ENCODE data around the gene SPATA6.

SPATA6 gene

GRCh38 chr1:48495911-48496310, 23.9 kb upstream of the SPATA6 start:
- H3K4me3 ChIP-seq (replicated peaks in 1 of 2; ENCODE audit: low read depth in 2 of 2, low read length in 2 of 2): no peak overlapping the region
- no peak for TF ChIP-seq CTCF (IDR thresholded peaks at IDR 0.05; ENCODE audit: low read depth, low read length)
- no peak for DNase-seq (ENCODE audit: low read depth in 2 of 2)

GRCh38 chr1:48495166-48495565, 23.2 kb upstream of the SPATA6 start:
- no peak overlapping the region for H3K4me3 ChIP-seq (replicated peaks in 1 of 2; ENCODE audit: low read depth in 2 of 2, low read length in 2 of 2)
- DNase-seq (ENCODE audit: low read depth in 2 of 2): peak in 1 of 2 donors; percentile 17
- no peak for TF ChIP-seq CTCF (IDR thresholded peaks at IDR 0.05; ENCODE audit: low read depth, low read length)

- DNase-seq (ENCODE audit: low read depth in 2 of 2): peak; percentile 94 to 96
- TF ChIP-seq CTCF (IDR thresholded peaks at IDR 0.05; ENCODE audit: low read depth, low read length): no peak
- no peak overlapping the region for H3K4me3 ChIP-seq (replicated peaks in 1 of 2; ENCODE audit: low read depth in 2 of 2, low read length in 2 of 2)
Observed at GRCh38 chr1:48493970-48494769, 22.2 kb upstream of the SPATA6 start.

- no peak for DNase-seq (ENCODE audit: low read depth in 2 of 2)
- H3K4me3 ChIP-seq (replicated peaks in 1 of 2; ENCODE audit: low read depth in 2 of 2, low read length in 2 of 2): no peak overlapping the region
- TF ChIP-seq CTCF (IDR thresholded peaks at IDR 0.05; ENCODE audit: low read depth, low read length): no peak
Observed at GRCh38 chr1:48493041-48493440, 21.0 kb upstream of the SPATA6 start.

DNA sequence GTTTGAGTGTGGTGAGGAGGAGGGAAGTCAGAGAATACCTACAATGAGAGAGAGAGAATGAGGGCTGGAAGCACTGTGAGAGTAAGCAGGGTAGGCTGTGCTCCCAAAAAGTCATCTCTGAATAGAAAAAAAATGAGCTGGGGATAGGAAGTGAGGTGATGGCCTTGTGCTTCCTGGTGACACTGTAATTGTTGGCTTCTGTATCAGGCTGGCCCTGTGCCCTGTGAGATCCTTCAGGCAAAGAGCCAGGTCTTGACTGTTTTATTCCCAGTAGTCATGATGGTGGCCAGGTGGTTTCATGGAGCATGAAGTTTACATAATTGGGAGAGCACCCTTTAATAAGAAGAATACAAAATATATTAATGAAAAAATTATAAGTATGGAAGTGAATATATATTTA, 20.4 kb upstream of the SPATA6 start:
- TF ChIP-seq CTCF (IDR thresholded peaks at IDR 0.05; ENCODE audit: low read depth, low read length): no peak
- peak; percentile 35 to 36 for DNase-seq (ENCODE audit: low read depth in 2 of 2)

GRCh38 chr1:48488721-48489120, 16.7 kb upstream of the SPATA6 start:
- no peak overlapping the region for H3K4me3 ChIP-seq (replicated peaks in 1 of 2; ENCODE audit: low read depth in 2 of 2, low read length in 2 of 2)
- no peak for TF ChIP-seq CTCF (IDR thresholded peaks at IDR 0.05; ENCODE audit: low read depth, low read length)
- DNase-seq (ENCODE audit: low read depth in 2 of 2): no peak

More for the DNA sequence above, 20.4 kb upstream of the SPATA6 start:
- no peak overlapping the region for H3K4me3 ChIP-seq (replicated peaks in 1 of 2; ENCODE audit: low read depth in 2 of 2, low read length in 2 of 2)

Data from cardiac fibroblast (primary cell).